ENCODE measurements around the gene ZNF423.

Gene ZNF423

GRCh38 chr16:49663081-49664065, 192.5 kb downstream of the ZNF423 start:
- DNase-seq (ENCODE audit: low spot score), result no peak

GRCh38 chr16:49662569-49662968, 193.3 kb downstream of the ZNF423 start:
- no peak for DNase-seq (ENCODE audit: low spot score)

GRCh38 chr16:49661465-49662187, 194.3 kb downstream of the ZNF423 start:
- no peak for DNase-seq (ENCODE audit: low spot score)

DNA sequence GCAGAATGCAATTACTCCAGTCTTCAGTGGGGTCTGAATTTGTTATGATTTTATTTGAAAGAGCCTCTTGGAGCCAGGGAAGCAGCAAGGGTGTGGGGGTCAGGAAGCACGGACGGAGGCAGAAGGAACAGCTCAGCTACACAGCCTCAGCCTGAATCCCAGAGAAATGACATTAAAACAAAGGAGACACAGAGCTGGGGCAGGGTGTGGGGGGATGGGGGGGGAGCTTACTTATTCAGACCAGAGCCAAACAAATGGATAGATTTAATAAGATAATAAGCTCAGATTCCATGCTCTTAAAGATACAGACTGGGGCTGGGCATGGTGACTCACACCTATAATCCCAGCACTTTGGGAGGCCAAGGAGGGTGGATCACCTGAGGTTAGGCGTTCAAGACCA, 195.3 kb downstream of the ZNF423 start:
- no peak for DNase-seq (ENCODE audit: low spot score)

GRCh38 chr16:49659356-49659755, 196.6 kb downstream of the ZNF423 start:
- DNase-seq (ENCODE audit: low spot score), result no peak

DNA sequence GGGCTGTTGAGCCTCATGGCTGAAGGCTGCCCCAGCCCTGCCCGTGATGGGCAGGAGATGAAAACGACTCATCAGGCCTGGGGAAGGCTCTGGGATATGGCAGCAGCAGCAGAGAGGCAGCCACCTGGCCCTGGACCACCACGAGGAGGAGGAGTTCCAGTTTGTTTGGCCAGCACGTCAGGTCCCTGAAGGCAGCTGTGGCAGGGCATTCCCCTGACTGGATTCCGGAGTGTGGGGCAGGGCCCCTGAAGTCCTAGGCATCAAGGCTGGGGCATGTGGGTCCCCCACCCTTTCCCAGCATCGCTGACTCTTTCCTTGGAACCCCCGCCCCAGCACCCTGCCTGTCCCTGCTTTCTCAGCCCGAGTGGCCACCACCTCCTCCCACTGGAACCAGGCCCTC, 197.4 kb downstream of the ZNF423 start:
- no peak for DNase-seq (ENCODE audit: low spot score)

GRCh38 chr16:49657736-49658465, 198.0 kb downstream of the ZNF423 start:
- no peak for DNase-seq (ENCODE audit: low spot score)

GRCh38 chr16:49654425-49654824, 201.5 kb downstream of the ZNF423 start:
- DNase-seq (ENCODE audit: low spot score), result no peak

DNA sequence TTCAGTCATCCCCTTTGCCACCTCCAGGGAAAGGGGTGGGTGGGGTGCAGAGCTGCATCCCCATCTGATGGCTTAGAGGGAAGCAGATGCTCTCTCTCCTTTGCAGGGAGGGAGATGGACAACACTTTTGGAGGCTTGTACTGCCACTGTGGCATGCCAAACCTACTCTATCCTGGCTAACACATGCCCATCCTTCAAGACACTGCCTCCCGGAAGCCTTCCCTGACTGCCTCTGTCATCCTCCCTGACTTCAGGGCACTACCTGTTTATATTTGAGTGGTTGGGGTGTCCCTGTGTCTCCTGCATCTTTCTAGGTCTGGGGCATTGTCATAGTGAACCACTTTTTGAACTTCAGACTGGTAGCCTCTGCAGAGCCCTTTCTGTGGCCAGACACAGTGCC, 202.3 kb downstream of the ZNF423 start:
- no peak for DNase-seq (ENCODE audit: low spot score)

DNA sequence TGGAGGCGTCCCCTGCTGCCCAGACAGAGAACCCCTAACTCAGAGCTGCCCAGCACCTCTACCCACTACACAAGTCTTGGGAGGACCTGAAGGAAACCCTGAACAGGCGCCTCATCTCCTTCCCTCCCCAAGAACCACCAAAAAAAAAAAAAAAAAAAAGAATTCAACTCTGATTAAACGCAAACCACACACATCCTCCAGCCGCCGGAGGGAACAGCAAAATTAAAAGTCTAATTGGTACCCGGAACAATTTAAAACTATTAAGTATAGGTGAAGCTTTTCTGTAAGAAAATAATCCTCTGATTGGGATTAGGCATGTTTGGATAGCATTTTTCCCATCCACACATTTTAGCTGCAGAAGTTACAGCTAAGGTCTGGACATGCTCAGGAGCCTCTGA, 202.7 kb downstream of the ZNF423 start:
- DNase-seq (ENCODE audit: low spot score), result no peak

- no peak for DNase-seq (ENCODE audit: low spot score)
Measured at GRCh38 chr16:49652456-49653172, 203.3 kb downstream of the ZNF423 start.

DNA sequence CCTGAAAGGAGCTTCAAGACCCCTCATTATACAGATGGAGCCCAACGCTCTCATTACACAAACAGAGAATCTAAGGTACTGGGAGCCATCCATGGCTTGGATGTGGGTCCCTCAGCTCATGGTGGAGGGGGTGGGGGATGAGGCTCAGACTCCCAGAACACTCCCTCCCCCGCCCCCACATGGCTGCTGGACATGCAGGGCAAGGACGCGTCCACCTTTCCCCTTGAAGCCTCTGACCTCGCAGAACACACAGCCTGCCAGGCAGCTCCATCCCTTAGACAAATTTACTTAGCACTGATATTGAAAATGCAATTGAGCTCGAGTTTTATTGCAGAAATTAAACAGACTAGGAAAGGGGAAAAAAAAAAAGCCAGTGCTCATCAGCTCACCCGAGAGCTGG, 203.9 kb downstream of the ZNF423 start:
- DNase-seq (ENCODE audit: low spot score), result no peak

GRCh38 chr16:49651226-49651625, 204.7 kb downstream of the ZNF423 start:
- no peak for DNase-seq (ENCODE audit: low spot score)

DNA sequence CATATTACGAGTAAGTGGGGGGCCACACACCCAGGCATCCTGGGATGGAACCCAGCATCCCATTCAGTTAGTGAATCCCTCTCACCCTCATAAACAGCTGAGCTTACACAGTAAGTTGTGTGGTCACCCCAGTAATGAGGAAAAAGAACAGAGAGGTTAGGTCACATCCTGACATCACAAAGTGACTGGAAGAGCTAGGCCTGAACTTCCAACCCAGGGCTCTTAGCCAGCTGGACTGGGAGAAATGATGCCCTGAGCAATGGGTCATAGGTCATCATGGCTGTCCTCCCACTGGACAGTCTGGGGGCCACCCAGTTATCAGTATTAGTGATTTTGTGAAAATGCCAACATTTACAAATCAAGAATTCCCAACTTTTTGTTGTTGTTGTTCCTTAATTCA, 205.3 kb downstream of the ZNF423 start:
- DNase-seq (ENCODE audit: low spot score), result no peak

- no peak for DNase-seq (ENCODE audit: low spot score)
Measured at GRCh38 chr16:49649013-49649765, 206.7 kb downstream of the ZNF423 start.

GRCh38 chr16:49647673-49648072, 208.2 kb downstream of the ZNF423 start:
- DNase-seq (ENCODE audit: low spot score), result no peak

- DNase-seq (ENCODE audit: low spot score), result no peak
Measured at GRCh38 chr16:49645263-49645662, 210.6 kb downstream of the ZNF423 start.

GRCh38 chr16:49644145-49644463, 211.8 kb downstream of the ZNF423 start:
- no peak for DNase-seq (ENCODE audit: low spot score)

- no peak for DNase-seq (ENCODE audit: low spot score)
Measured at GRCh38 chr16:49643429-49644144, 212.3 kb downstream of the ZNF423 start.

- no peak for DNase-seq (ENCODE audit: low spot score)
Measured at GRCh38 chr16:49641250-49641649, 214.7 kb downstream of the ZNF423 start.

GRCh38 chr16:49640581-49640980, 215.3 kb downstream of the ZNF423 start:
- DNase-seq (ENCODE audit: low spot score), result no peak

All from CD4-positive, alpha-beta T cell treated with Interleukin-15 for 4 hours (primary cell).